ENCODE results near the gene ZNF605. TPM values are rescaled to one million over a fixed set of nuclear protein-coding genes. Genes with fewer than 3 reads are reported as not detected.
"Not testable (repeated sequence)": the region's sequence is repeated elsewhere in the genome, so short reads cannot be mapped to it uniquely, and the experiment has no call there.

ZNF605 gene
- total RNA-seq, 2 donors from 2014 or later, result 9.6 to 12.7 TPM

- H3K36me3 ChIP-seq, result no peaks in the 10 kb centered on the region
- H3K4me3 ChIP-seq, result no peak overlapping the region
- intact Hi-C loops (cut with DNase I), result no loop called here
- no peaks in the 10 kb centered on the region for H3K27me3 ChIP-seq (replicated peaks; ENCODE audit: insufficient read depth)
- 51% methylated on average over 1 of the region's 1 CpG for WGBS
- no peaks in the 10 kb centered on the region for H3K9me3 ChIP-seq
- no peak overlapping the region for H3K27ac ChIP-seq
- no peak for DNase-seq (ENCODE audit: low spot score)
- no peak for TF ChIP-seq POLR2A (IDR thresholded peaks at IDR 0.05)
- TF ChIP-seq POLR2AphosphoS5 (IDR thresholded peaks at IDR 0.05), result no peak
- TF ChIP-seq CTCF (IDR thresholded peaks at IDR 0.05), result no peak
- no peaks in the 10 kb centered on the region for H3K4me1 ChIP-seq (replicated peaks)
These were observed 16.3 kb upstream of the ZNF605 start for GRCh38 chr12:132972374-132972773.

- H3K4me3 ChIP-seq, result no peak overlapping the region
- H3K36me3 ChIP-seq, result no peaks in the 10 kb centered on the region
- no peaks in the 10 kb centered on the region for H3K9me3 ChIP-seq
- no peaks in the 10 kb centered on the region for H3K27me3 ChIP-seq (replicated peaks; ENCODE audit: insufficient read depth)
- H3K4me1 ChIP-seq (replicated peaks), result no peaks in the 10 kb centered on the region
- DNase-seq (ENCODE audit: low spot score), result no peak
- 87% methylated on average over 21 of the region's 21 CpGs for WGBS
- no peak overlapping the region for H3K27ac ChIP-seq
- TF ChIP-seq POLR2A (IDR thresholded peaks at IDR 0.05) (no peak), CTCF (IDR thresholded peaks at IDR 0.05) (no peak), POLR2AphosphoS5 (IDR thresholded peaks at IDR 0.05) (no peak)
- intact Hi-C loops (cut with DNase I), result no loop called here
These were observed 11.6 kb upstream of the ZNF605 start for GRCh38 chr12:132967736-132968135.

GRCh38 chr12:132966676-132967415 is 10.7 kb upstream of the ZNF605 start:
- Histone ChIP-seq H3K27me3 (replicated peaks; ENCODE audit: insufficient read depth) (no peaks in the 10 kb centered on the region), H3K9me3 (no peaks in the 10 kb centered on the region), H3K27ac (no peak overlapping the region), H3K4me3 (no peak overlapping the region), H3K4me1 (replicated peaks) (no peaks in the 10 kb centered on the region), H3K36me3 (no peaks in the 10 kb centered on the region)
- WGBS, result 95% methylated on average over 10 of the region's 12 CpGs
- no peak for TF ChIP-seq CTCF (IDR thresholded peaks at IDR 0.05)
- TF ChIP-seq POLR2A (IDR thresholded peaks at IDR 0.05), result no peak
- TF ChIP-seq POLR2AphosphoS5 (IDR thresholded peaks at IDR 0.05), result no peak
- no peak for DNase-seq (ENCODE audit: low spot score)
- intact Hi-C loops (cut with DNase I), result no loop called here

- no peaks in the 10 kb centered on the region for H3K4me1 ChIP-seq (replicated peaks)
- no peak for TF ChIP-seq POLR2AphosphoS5 (IDR thresholded peaks at IDR 0.05)
- no peak for TF ChIP-seq CTCF (IDR thresholded peaks at IDR 0.05)
- no peak for TF ChIP-seq POLR2A (IDR thresholded peaks at IDR 0.05)
- H3K9me3 ChIP-seq, result no peaks in the 10 kb centered on the region
- intact Hi-C loops (cut with DNase I), result no loop called here
- H3K4me3 ChIP-seq, result no peak overlapping the region
- H3K36me3 ChIP-seq, result no peaks in the 10 kb centered on the region
- no peak overlapping the region for H3K27ac ChIP-seq
- 95% methylated on average over 12 of the region's 12 CpGs for WGBS
- H3K27me3 ChIP-seq (replicated peaks; ENCODE audit: insufficient read depth), result no peaks in the 10 kb centered on the region
- no peak for DNase-seq (ENCODE audit: low spot score)
These were observed 9.7 kb upstream of the ZNF605 start for GRCh38 chr12:132965796-132966195.

- H3K9me3 ChIP-seq; H3K36me3 ChIP-seq; H3K27me3 ChIP-seq (replicated peaks; ENCODE audit: insufficient read depth); H3K4me1 ChIP-seq (replicated peaks); H3K4me3 ChIP-seq; intact Hi-C loops (cut with DNase I); H3K27ac ChIP-seq; DNase-seq (ENCODE audit: low spot score): not testable (repeated sequence)
- WGBS, result 52% methylated on average over 10 of the region's 10 CpGs
These were observed 7.8 kb upstream of the ZNF605 start for GRCh38 chr12:132963947-132964346.

GRCh38 chr12:132961790-132962189 is 5.7 kb upstream of the ZNF605 start:
- H3K36me3 ChIP-seq; H3K27me3 ChIP-seq (replicated peaks; ENCODE audit: insufficient read depth); H3K4me3 ChIP-seq; H3K27ac ChIP-seq; H3K4me1 ChIP-seq (replicated peaks); H3K9me3 ChIP-seq; DNase-seq (ENCODE audit: low spot score); intact Hi-C loops (cut with DNase I): not testable (repeated sequence)
- whole genome bisulfite sequencing, result 98% methylated on average over 14 of the region's 14 CpGs

Data from prostate gland (tissue), 2 donors.